CD8-positive, alpha-beta memory T cell (primary cell): ENCODE results near the gene RSPO4. TPM values are rescaled to one million over a fixed set of nuclear protein-coding genes. Genes with fewer than 3 reads are reported as not detected.
"Not testable (repeated sequence)": the region's sequence is repeated elsewhere in the genome, so short reads cannot be mapped to it uniquely, and the experiment has no call there.

Experiments used
- CTCF ChIA-PET: fragments of 350-600 bp; sonication (Branson Sonifier 250); formaldehyde crosslinking; loops from one replicate; lab custom pipeline; 2021; ENCODE audit warnings: antibody characterized with exemption; lab: Charles Lee
- POLR2A ChIA-PET: fragments of 350-600 bp; sonication (Branson Sonifier 250); formaldehyde crosslinking; loops from one replicate; lab custom pipeline; 2021; ENCODE audit warnings: antibody characterized with exemption; lab: Charles Lee
- DNase-seq, 5 donors: peaks; one replicate each; pipeline versions ENCODE4 v3.0.0 to v3.0.0-alpha.2; 2020 to 2022; ENCODE audit warnings: mixed read lengths in 1 of 5
- H3K27ac ChIP-seq: one replicate; pipeline ENCODE4 v1.7.0; 2013; ENCODE audit warnings: low read depth, mild to moderate bottlenecking, low read length, moderate library complexity
- H3K27me3 ChIP-seq: 2 replicates; pipeline ENCODE4 v1.7.0; 2013; ENCODE audit warnings: low read length, mild to moderate bottlenecking; ENCODE audit not compliant: insufficient read depth, poor library complexity, severe bottlenecking
- H3K36me3 ChIP-seq: 2 replicates; pipeline ENCODE4 v1.7.0; 2013; ENCODE audit warnings: mild to moderate bottlenecking, low read length, moderate library complexity; ENCODE audit not compliant: insufficient read depth
- H3K4me1 ChIP-seq: 2 replicates; pipeline ENCODE4 v1.7.0; 2013; ENCODE audit warnings: mild to moderate bottlenecking, low read length, moderate library complexity; ENCODE audit not compliant: insufficient read depth
- H3K4me3 ChIP-seq: 2 replicates; pipeline ENCODE4 v1.7.0; 2013; ENCODE audit warnings: mild to moderate bottlenecking, low read length
- H3K9me3 ChIP-seq: 2 replicates; pipeline ENCODE4 v1.7.0; 2013; ENCODE audit warnings: mild to moderate bottlenecking, low read length
- H3K27ac Mint-ChIP-seq, 8 donors: one replicate each; pipeline ENCODE4 v1.8.0; 2020 to 2021; ENCODE audit warnings: mixed read lengths in 8 of 8, mild to moderate bottlenecking in 6 of 8, inconsistent platforms in 3 of 8, moderate library complexity in 3 of 8
- H3K27me3 Mint-ChIP-seq, 2 donors: one replicate each; pipeline ENCODE4 v1.8.0; 2020 to 2021; ENCODE audit warnings: mixed read lengths in 2 of 2, mild to moderate bottlenecking in 1 of 2, moderate library complexity in 1 of 2
- H3K36me3 Mint-ChIP-seq, 3 donors: one replicate each; pipeline ENCODE4 v1.8.0; 2020 to 2021; ENCODE audit warnings: mixed read lengths in 3 of 3, inconsistent platforms in 1 of 3, mild to moderate bottlenecking in 1 of 3
- H3K4me1 Mint-ChIP-seq, 3 donors: one replicate each; pipeline ENCODE4 v1.8.0; 2020 to 2021; ENCODE audit warnings: mixed read lengths in 3 of 3, inconsistent platforms in 1 of 3, mild to moderate bottlenecking in 1 of 3
- H3K4me3 Mint-ChIP-seq, 7 donors: one replicate each; pipeline ENCODE4 v1.8.0; 2020 to 2021; ENCODE audit warnings: mixed read lengths in 7 of 7, mild to moderate bottlenecking in 6 of 7, moderate library complexity in 4 of 7, inconsistent platforms in 2 of 7
- H3K9me3 Mint-ChIP-seq, 5 donors: one replicate each; pipeline ENCODE4 v1.8.0; 2020 to 2022; ENCODE audit warnings: mixed read lengths in 5 of 5, mild to moderate bottlenecking in 3 of 5, moderate library complexity in 2 of 5, inconsistent platforms in 1 of 5
- polyA plus RNA-seq: library from polyadenylated mRNA; unstranded; fragments of 300-500 nt; fragmentation: Illumina TruSeq; gene quantifications from one replicate; pipeline ENCODE4 v1.2.3, GENCODE V29; 2021
- total RNA-seq, 2 experiments: library from RNA; stranded (reverse); gene quantifications; one replicate each; pipeline ENCODE4 v1.2.3, GENCODE V29; 2021

RSPO4 gene
- total and polyA plus RNA-seq, 3 experiments from 2014 or later, result not detected

DNA sequence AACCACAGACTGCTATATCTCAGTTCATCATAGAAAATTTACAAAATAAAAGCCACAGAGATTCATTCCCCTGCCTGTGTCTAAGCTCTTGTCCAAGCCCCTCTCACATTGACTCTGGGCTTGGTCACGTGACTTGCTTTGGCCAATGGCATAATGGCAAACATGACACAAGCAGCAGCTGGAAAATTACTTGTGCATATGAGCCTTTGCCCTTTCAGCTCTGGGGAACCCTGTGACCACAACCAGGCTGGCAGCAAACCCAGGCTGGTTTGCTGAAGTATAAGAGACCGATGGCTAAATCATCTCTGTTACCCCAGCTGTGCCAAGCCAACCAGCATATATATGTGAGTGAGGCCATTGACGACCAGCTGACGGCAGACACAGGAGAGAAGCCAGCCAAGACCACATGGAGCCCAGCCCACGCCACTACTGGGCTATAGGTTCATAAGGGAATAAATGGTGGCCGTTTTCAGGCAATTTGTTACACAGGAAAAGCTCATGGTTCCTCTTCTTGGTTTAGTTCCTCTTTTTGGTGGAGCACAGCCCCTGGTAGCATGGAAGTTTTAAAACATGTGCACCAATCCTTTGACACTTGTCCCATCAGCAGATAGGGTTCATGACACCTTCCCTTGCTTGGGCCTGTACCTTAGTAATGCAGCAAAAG lies 31.8 kb upstream of the RSPO4 start:
- Histone ChIP-seq H3K36me3 (no peaks in the 10 kb centered on the region), H3K4me3 (no peak overlapping the region), H3K9me3 (no peaks in the 10 kb centered on the region), H3K4me1 (no peaks in the 10 kb centered on the region), H3K27ac (no peak overlapping the region), H3K27me3 (no peaks in the 10 kb centered on the region)
- no peak overlapping the region for H3K4me3 Mint-ChIP-seq
- no peaks in the 10 kb centered on the region for H3K4me1 Mint-ChIP-seq
- H3K36me3 Mint-ChIP-seq, result no peaks in the 10 kb centered on the region
- H3K27me3 Mint-ChIP-seq, result peaks cover 10 to 42% of the 10 kb centered on the region in 2 donors
- ChIA-PET POLR2A (no interaction called here), CTCF (no interaction called here)
- no peak overlapping the region for H3K27ac Mint-ChIP-seq
- H3K9me3 Mint-ChIP-seq, result no peaks in the 10 kb centered on the region
- no peak for DNase-seq

DNA sequence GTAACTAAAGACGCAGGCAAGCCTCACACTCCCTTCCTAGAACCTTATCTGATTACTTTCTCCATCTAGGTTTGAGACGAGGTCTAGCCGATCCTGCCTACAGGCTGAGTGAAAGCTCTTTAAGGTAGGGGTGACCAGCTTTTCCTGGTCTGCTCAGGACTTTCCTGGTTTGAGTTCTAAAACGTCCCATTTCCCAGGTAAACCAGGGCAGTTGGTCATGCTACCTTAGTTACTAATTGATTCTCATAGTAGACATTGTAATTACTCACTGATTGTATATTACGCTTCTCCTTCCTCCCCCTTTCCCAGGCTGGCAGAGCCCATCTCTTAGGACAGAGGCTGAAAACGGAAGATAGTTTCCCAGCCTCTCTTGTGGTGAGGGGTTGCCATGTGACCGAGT lies 27.9 kb upstream of the RSPO4 start:
- no peak overlapping the region for H3K4me3 ChIP-seq
- H3K9me3 ChIP-seq, result no peaks in the 10 kb centered on the region
- no peak overlapping the region for H3K27ac ChIP-seq
- Mint-ChIP-seq H3K4me3 (no peak overlapping the region), H3K27ac (no peak overlapping the region), H3K4me1 (no peaks in the 10 kb centered on the region), H3K9me3 (peaks cover 0 to 1% (median 0%) of the 10 kb centered on the region in 5 donors), H3K36me3 (peaks cover 0 to 3% (median 0%) of the 10 kb centered on the region in 3 donors), H3K27me3 (peaks cover 11 to 44% of the 10 kb centered on the region in 2 donors)
- H3K4me1 ChIP-seq, result no peaks in the 10 kb centered on the region
- no peak for DNase-seq
- H3K36me3 ChIP-seq, result no peaks in the 10 kb centered on the region
- POLR2A ChIA-PET, result interaction anchor here (1.1 kb wide), 1 partner anchor 168 kb away, joined by 4 read pairs; no protein-coding TSS in a partner anchor
- CTCF ChIA-PET, result no interaction called here
- no peaks in the 10 kb centered on the region for H3K27me3 ChIP-seq

DNA sequence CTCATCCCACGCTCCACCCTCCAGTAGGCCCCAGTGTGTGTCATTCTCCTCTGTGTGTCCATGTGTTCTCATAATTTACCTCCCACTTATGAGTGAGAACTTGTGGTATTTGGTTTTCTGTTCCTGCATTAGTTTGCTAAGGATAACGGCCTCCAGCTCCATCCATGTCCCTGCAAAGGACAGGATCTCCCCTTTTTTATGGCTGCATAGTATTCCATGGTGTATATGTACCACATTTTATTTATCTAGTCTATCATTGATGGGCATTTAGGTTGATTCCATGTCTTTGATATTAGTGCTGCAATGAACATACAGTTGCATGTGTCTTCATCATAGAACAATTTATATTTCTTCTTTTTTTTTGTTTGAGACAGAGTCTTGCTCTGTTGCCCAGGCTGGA lies 24.1 kb upstream of the RSPO4 start:
- CTCF ChIA-PET, H3K4me1 Mint-ChIP-seq, H3K27ac Mint-ChIP-seq, DNase-seq, H3K4me1 ChIP-seq, H3K36me3 ChIP-seq, H3K4me3 ChIP-seq, H3K9me3 ChIP-seq, H3K9me3 Mint-ChIP-seq, H3K36me3 Mint-ChIP-seq, H3K27ac ChIP-seq, H3K27me3 ChIP-seq, H3K4me3 Mint-ChIP-seq, POLR2A ChIA-PET: not testable (repeated sequence)
- peaks cover 13 to 30% of the 10 kb centered on the region in 2 donors for H3K27me3 Mint-ChIP-seq

DNA sequence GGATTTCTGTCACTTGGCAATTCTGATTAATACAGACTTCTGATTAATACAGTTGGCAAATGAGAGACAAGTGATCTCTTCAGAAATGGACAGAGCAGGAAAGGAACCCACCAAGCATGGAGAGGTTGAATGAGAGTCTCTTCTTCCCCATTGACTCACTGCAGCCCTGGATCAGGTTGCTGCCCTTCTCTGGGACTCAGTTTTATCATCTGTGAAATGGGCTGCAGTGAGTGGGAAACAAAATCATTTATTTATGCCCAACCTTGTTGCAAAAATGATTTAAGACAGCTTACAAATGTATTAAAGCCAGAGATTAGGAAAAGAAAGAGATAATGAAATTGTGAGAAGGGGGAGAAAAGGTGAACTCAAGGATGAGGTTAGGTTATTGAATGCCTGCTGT lies 20.8 kb upstream of the RSPO4 start:
- H3K9me3 Mint-ChIP-seq, result peaks cover 0 to 3% (median 0%) of the 10 kb centered on the region in 5 donors
- Histone ChIP-seq H3K36me3 (no peaks in the 10 kb centered on the region), H3K27me3 (no peaks in the 10 kb centered on the region), H3K27ac (no peak overlapping the region), H3K4me3 (no peak overlapping the region), H3K9me3 (no peaks in the 10 kb centered on the region), H3K4me1 (no peaks in the 10 kb centered on the region)
- no peaks in the 10 kb centered on the region for H3K4me1 Mint-ChIP-seq
- CTCF ChIA-PET, result no interaction called here
- no peak overlapping the region for H3K4me3 Mint-ChIP-seq
- DNase-seq, result no peak
- no peaks in the 10 kb centered on the region for H3K36me3 Mint-ChIP-seq
- POLR2A ChIA-PET, result no interaction called here
- H3K27ac Mint-ChIP-seq, result no peak overlapping the region
- peaks cover 7 to 18% of the 10 kb centered on the region in 2 donors for H3K27me3 Mint-ChIP-seq

DNA sequence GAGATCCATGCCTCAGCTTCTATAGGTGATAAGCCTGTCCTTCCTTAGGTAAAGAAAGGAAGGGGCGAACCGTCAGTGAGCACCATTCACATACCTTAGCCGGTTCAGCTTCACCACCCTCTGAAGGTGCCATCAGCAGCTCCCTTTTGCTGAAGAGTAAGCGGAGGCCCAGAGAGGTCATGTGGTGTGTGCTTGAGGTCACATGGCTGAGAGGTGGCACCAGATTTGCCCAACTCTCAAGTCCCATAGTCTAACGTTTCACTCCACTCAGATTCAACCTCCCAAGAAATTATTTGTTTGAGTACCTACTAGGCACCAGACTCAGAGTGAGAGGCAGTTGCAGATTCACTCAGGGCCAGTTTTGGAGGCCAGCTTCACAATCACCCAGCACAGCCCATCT lies 18.5 kb upstream of the RSPO4 start:
- H3K27ac Mint-ChIP-seq, result no peak overlapping the region
- H3K27me3 ChIP-seq, result no peaks in the 10 kb centered on the region
- ChIA-PET POLR2A (no interaction called here), CTCF (no interaction called here)
- peaks cover 0 to 2% (median 0%) of the 10 kb centered on the region in 5 donors for H3K9me3 Mint-ChIP-seq
- no peak overlapping the region for H3K4me3 ChIP-seq
- H3K4me3 Mint-ChIP-seq, result no peak overlapping the region
- no peak overlapping the region for H3K27ac ChIP-seq
- no peaks in the 10 kb centered on the region for H3K36me3 ChIP-seq
- peaks cover 8 to 11% of the 10 kb centered on the region in 2 donors for H3K27me3 Mint-ChIP-seq
- no peaks in the 10 kb centered on the region for H3K9me3 ChIP-seq
- no peak for DNase-seq
- H3K36me3 Mint-ChIP-seq, result no peaks in the 10 kb centered on the region
- H3K4me1 Mint-ChIP-seq, result no peaks in the 10 kb centered on the region
- H3K4me1 ChIP-seq, result no peaks in the 10 kb centered on the region

DNA sequence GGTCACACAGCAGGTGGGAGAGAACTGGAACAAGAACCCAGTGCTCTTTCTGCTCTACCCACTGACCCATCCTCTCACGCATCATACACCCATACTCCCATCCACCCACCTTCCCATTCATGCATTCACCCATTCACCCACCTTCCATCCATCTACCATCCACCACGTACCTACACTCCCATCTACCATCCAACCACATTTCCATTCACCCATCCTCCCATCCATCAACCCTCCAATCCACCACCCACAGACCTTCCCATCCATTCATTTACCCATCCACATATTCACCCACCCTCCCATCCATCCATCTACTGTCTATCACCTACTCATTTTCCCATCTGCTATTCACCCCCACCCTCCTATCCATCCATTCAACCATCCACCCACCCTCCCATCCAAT lies 17.2 kb upstream of the RSPO4 start:
- H3K9me3 ChIP-seq, result no peaks in the 10 kb centered on the region
- no peaks in the 10 kb centered on the region for H3K27me3 ChIP-seq
- Mint-ChIP-seq H3K27me3 (peaks cover 5 to 15% of the 10 kb centered on the region in 2 donors), H3K9me3 (peaks cover 0 to 2% (median 0%) of the 10 kb centered on the region in 5 donors), H3K36me3 (no peaks in the 10 kb centered on the region), H3K27ac (no peak overlapping the region), H3K4me1 (no peaks in the 10 kb centered on the region), H3K4me3 (no peak overlapping the region)
- no peak overlapping the region for H3K27ac ChIP-seq
- CTCF ChIA-PET, result no interaction called here
- POLR2A ChIA-PET, result no interaction called here
- H3K4me3 ChIP-seq, result no peak overlapping the region
- H3K36me3 ChIP-seq, result no peaks in the 10 kb centered on the region
- H3K4me1 ChIP-seq, result no peaks in the 10 kb centered on the region
- no peak for DNase-seq

DNA sequence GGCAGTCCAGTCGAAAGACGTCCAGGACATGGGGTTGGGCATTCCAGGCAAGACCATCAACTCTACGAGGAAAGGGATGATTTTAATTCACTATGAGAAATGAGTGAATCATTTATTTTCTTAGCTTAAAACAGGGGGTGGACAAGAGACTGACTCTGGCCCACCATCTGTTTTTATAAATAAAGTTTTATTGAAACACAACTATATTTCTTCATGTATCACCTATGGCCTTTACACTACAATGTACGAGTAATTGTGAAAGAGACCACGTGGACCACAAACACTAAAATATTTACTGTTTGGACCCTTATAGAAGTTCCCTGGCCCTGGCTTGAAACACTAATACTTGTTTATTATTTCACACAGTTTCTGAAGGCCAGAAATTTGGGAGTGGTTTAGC lies 15.6 kb upstream of the RSPO4 start:
- ChIA-PET POLR2A (no interaction called here), CTCF (no interaction called here)
- Mint-ChIP-seq H3K27me3 (peaks cover 6 to 11% of the 10 kb centered on the region in 2 donors), H3K4me1 (no peaks in the 10 kb centered on the region), H3K27ac (no peak overlapping the region), H3K9me3 (peaks cover 0 to 2% (median 0%) of the 10 kb centered on the region in 5 donors), H3K4me3 (no peak overlapping the region), H3K36me3 (no peaks in the 10 kb centered on the region)
- no peak overlapping the region for H3K4me3 ChIP-seq
- H3K4me1 ChIP-seq, result no peaks in the 10 kb centered on the region
- no peaks in the 10 kb centered on the region for H3K27me3 ChIP-seq
- no peaks in the 10 kb centered on the region for H3K36me3 ChIP-seq
- no peak overlapping the region for H3K27ac ChIP-seq
- H3K9me3 ChIP-seq, result no peaks in the 10 kb centered on the region
- DNase-seq, result no peak

DNA sequence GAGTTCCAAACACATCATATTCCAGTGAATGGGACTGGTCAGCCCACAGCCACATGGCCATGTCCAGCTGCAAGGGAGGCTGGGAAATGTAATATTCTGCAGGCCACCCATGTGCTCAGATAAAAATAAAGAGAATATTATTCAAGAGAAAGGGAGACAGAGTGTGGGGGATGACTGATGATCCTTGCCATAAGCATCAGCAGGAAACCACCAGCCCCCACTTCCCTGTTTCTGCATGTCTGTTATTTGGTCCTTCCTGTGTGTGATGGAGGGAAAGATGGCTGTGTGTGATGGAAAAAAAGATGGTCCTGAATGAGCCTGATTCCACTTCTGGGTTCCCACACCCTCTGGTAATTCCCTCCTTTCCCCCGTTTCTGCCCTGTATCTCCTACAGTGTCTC lies 13.1 kb upstream of the RSPO4 start:
- Mint-ChIP-seq H3K36me3 (peaks cover 0 to 2% (median 0%) of the 10 kb centered on the region in 3 donors), H3K4me1 (no peaks in the 10 kb centered on the region), H3K9me3 (peaks cover 0 to 2% (median 0%) of the 10 kb centered on the region in 5 donors), H3K4me3 (no peak overlapping the region), H3K27ac (no peak overlapping the region), H3K27me3 (peaks cover 6 to 17% of the 10 kb centered on the region in 2 donors)
- Histone ChIP-seq H3K4me1 (no peaks in the 10 kb centered on the region), H3K4me3 (no peak overlapping the region), H3K36me3 (no peaks in the 10 kb centered on the region), H3K27ac (no peak overlapping the region), H3K9me3 (no peaks in the 10 kb centered on the region), H3K27me3 (no peaks in the 10 kb centered on the region)
- ChIA-PET CTCF (no interaction called here), POLR2A (no interaction called here)
- DNase-seq, result no peak
